K562 (cell line): ENCODE results near the gene TNIK.

Experiments
- CBX5 ChIP-seq: IDR thresholded peaks from 2 replicates; pipeline ENCODE4 v1.6.1; 2014; ENCODE audit warnings: low read depth, borderline replicate concordance
- CTCF ChIP-seq, 3 experiments: IDR thresholded peaks in 2 of 3; conservative IDR thresholded peaks in 1 of 3; 2 replicates each; pipeline ENCODE4 v1.5.1; 2011 to 2012; ENCODE audit warnings: low read length in 3 of 3, mild to moderate bottlenecking in 3 of 3, control low read depth in 2 of 3, improper control_type of control experiment in 1 of 3, inconsistent platforms in 1 of 3, low read depth in 1 of 3, mixed read lengths in 1 of 3, moderate library complexity in 1 of 3; ENCODE audit not compliant: insufficient read depth in 2 of 3
- E2F4 ChIP-seq: sonication (generic); formaldehyde crosslinking; IDR thresholded peaks from 2 replicates; pipeline ENCODE4 v1.8.0; 2022; ENCODE audit warnings: mild to moderate bottlenecking, low read depth, missing genetic modification reagents
- EZH2 ChIP-seq: IDR thresholded peaks from 2 replicates; pipeline ENCODE4 v1.6.1; 2012; ENCODE audit warnings: low read depth, mild to moderate bottlenecking, inconsistent platforms, low read length, borderline replicate concordance
- POLR2A ChIP-seq: fragments of 450-650 bp; conservative IDR thresholded peaks from 2 replicates; pipeline ENCODE4 v1.6.1; 2016
- RAD21 ChIP-seq, 2 experiments: fragments of 250-450 bp in 1 of 2; fragments of 450-650 bp in 1 of 2; sonication (Bioruptor Pico) in 1 of 2; formaldehyde crosslinking in 1 of 2; IDR thresholded peaks in 1 of 2; conservative IDR thresholded peaks in 1 of 2; 2 replicates each; pipeline versions ENCODE4 v1.4.0 to v1.8.0; 2020 to 2022; ENCODE audit warnings: mild to moderate bottlenecking in 2 of 2, moderate library complexity in 1 of 2
- REST ChIP-seq, 2 experiments: fragments of 450-650 bp; formaldehyde crosslinking in 1 of 2; IDR thresholded peaks; 2 replicates each; pipeline versions ENCODE4 v1.4.0 to v1.6.1; 2014 to 2020; ENCODE audit warnings: mild to moderate bottlenecking in 2 of 2, borderline replicate concordance in 1 of 2, low read depth in 1 of 2
- SMARCA4 ChIP-seq: fragments of 450-650 bp; IDR thresholded peaks from 2 replicates; pipeline ENCODE4 v1.6.1; 2016
- ZBTB12 ChIP-seq: fragments of 250-450 bp; sonication (Bioruptor Pico); IDR thresholded peaks from 2 replicates; pipeline ENCODE4 v1.4.0; 2020
- ZNF830 ChIP-seq: fragments of 250-450 bp; sonication (Bioruptor Pico); IDR thresholded peaks from 2 replicates; pipeline ENCODE4 v1.5.0; 2021; ENCODE audit warnings: mild to moderate bottlenecking

- TF ChIP-seq CTCF (IDR thresholded peaks at IDR 0.05 in 2 of 3, conservative IDR thresholded peaks at IDR 0.05 in 1 of 3; ENCODE audit: insufficient read depth in 2 of 3, low read depth in 1 of 3, low read length in 3 of 3) (no peak), REST (IDR thresholded peaks at IDR 0.05; ENCODE audit: borderline replicate concordance) (no peak), REST (CRISPR knock-in tag; IDR thresholded peaks at IDR 0.05; ENCODE audit: low read depth) (no peak), RAD21 (CRISPR knock-in tag; conservative IDR thresholded peaks at IDR 0.05 in 1 of 2, IDR thresholded peaks at IDR 0.05 in 1 of 2) (no peak), EZH2 (no peak), CBX5 (no peak), POLR2A (no peak), SMARCA4 (no peak), ZNF830 (CRISPR knock-in tag) (no peak), E2F4 (CRISPR knock-in tag) (no peak), ZBTB12 (CRISPR knock-in tag) (no peak)
Measured at GRCh38 chr3:171371354-171371753, 88.9 kb downstream of the TNIK start.
